Stimulated activated CD8-positive, alpha-beta memory T cell treated with anti-CD3 and anti-CD28 coated beads, Interleukin-7, amount 100 ng/mL, for 4 hours (primary cell): ENCODE measurements around the gene S100A12.

ENCODE experiments used
- DNase-seq, 2 donors: peaks; one replicate each; pipeline ENCODE4 v3.0.0-alpha.2; 2020; ENCODE audit warnings: low read depth in 2 of 2

The S100A12 gene

GRCh38 chr1:153336650-153337049, 38.8 kb downstream of the S100A12 start:
- no peak for DNase-seq

GRCh38 chr1:153333902-153334301, 41.5 kb downstream of the S100A12 start:
- DNase-seq: no peak

- no peak for DNase-seq
These were observed 50.5 kb downstream of the S100A12 start for GRCh38 chr1:153324912-153325311.
